Stimulated activated naive CD8-positive, alpha-beta T cell treated with anti-CD3 and anti-CD28 coated beads, Interleukin-15, Interleukin-2, amounts not matched to agents 100 U/mL and 50 U/mL, for 24 hours (primary cell): ENCODE results near the gene TGFB1I1.
"Not testable (repeated sequence)": the region's sequence is repeated elsewhere in the genome, so short reads cannot be mapped to it uniquely, and the experiment has no call there.

Source experiments
- ATAC-seq: fragments of 150-1000 bp; cut with Tn5 transposase; one replicate; pipeline ENCODE4 v1.10.0; 2021
- DNase-seq: peaks from one replicate; pipeline ENCODE4 v3.0.0; 2021

TGFB1I1 gene

DNA sequence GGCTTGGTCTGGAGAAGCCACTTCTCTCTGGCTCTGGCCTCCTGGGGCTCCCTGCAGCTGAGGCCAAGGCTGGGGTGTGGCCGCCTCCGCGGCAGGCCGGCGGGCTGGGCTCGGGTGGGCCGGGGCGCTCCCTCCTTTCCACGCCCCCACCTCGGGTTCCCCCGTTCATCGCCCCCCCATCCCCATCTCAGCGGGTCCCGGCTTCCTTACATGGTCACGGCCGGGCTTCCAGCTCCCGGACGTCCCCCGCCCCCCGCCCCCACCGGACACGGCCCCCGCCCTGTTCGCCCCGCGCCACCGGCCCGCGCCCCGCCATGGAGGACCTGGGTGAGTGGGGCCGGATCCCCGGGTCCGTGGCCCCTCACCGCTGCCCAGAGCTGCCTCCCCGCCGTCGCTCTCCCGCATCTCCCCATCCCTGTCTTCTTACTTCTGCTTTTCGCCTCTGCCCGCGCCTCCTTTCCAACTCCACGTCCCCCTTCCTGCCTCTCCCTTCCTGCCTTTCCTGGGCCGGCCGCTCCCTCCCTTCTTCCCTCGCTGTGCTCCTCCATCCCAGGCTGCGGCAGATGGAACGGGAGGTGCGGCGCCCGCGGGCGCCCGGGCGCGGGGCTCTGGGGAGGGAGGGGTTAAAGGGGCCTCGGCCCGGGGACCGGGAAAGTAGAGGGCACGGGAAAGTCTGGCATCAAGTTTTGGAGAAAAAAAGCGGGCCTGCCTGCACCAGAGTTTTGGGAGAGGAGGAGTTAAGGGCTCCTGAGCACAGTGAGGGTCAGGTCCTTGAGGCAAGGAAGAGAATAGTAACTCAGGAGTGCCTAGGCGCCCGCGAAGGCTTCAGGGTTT, at the start of gene TGFB1I1:
Gene TGFB1I1 (plus strand): TSS at position 278 of the 834 bp plus-strand sequence. CDS start 37 bp downstream, at position 315.
- DNase-seq = no peak
- no peak for ATAC-seq

DNA sequence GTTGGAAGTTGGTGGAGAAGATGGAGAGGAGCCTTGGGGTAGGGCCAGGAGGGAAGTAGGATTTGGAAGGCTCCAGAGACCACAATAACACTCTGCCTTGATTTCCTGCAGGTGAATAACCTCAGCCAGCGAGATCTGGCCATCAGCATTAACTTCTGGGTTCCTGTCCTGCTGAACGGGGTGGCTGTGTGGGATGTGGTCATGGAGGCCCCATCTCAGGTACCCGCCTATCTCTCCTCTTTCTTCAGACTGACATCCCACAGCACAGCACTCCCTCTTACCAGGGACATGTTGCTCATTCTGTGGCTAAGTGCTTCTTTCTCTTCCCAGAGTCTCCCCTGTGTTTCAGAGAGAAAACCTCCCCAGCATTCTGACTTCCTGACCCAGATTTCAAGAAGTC, 48.7 kb upstream of the TGFB1I1 start:
- ATAC-seq = no peak
- DNase-seq = no peak

- no peak for DNase-seq
- no peak for ATAC-seq
Observed at GRCh38 chr16:31423801-31424200, 48.2 kb upstream of the TGFB1I1 start.

GRCh38 chr16:31427441-31428278, 44.3 kb upstream of the TGFB1I1 start:
- DNase-seq = peak; percentile 56

GRCh38 chr16:31428279-31428597, 43.7 kb upstream of the TGFB1I1 start, which contains the start of gene COX6A2:
Gene COX6A2, minus strand, starts transcription at chr16:31428360. Its CDS starts 35 bp downstream, at chr16:31428325.
- ATAC-seq (no peak), DNase-seq (no peak)

More at GRCh38 chr16:31427441-31428278, 44.3 kb upstream of the TGFB1I1 start:
- ATAC-seq = no peak

DNA sequence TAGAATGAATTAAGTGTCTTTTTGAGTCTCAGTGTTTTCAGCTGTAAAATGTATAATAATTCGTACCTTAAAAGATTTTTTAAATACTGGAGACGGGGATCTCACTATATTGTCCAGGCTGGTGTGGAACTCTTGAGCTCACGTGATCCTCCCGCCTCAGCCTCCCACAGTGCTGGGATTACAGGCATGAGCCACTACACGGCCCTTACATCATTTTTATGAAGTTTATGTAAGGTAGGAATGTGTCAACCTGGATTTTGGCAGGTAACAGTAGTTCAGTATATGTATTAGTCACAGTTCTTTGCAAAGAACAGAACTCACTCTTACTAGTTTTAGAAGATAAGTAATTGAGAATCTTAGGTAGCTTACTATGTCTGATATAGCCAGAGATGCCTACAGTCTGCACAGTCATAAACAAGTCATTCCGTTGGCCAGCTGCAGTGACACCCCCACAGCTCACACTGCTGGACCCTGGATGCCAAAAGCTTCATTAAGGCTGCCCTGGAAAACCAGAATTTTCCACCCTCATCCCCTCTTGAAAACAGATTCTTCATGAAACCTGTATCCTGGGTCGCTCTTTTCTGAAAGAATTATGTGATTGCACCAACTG, 43.2 kb upstream of the TGFB1I1 start:
- ATAC-seq (no peak), DNase-seq (no peak)

GRCh38 chr16:31429314-31429713, 42.6 kb upstream of the TGFB1I1 start:
- no peak for ATAC-seq
- DNase-seq = no peak

DNA sequence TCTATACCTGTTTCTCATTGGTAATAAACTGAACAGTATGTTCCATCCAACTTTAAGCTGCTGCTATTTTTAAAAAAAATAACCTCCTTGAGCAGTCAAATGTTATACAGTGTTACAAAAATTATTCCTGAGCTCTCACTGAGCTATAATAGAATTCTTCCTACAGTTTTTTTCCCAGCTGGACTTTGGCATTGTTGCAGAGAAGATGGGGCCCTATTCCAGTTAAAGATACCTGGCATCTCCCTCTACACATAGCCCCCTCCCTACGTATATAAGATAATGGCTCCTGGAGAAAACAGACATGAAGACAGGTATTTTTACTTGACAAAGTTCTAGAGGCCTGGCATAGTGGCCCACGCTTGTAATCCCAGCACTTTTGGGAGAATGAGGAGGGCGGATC, 42.2 kb upstream of the TGFB1I1 start:
- ATAC-seq (no peak), DNase-seq (no peak)

DNA sequence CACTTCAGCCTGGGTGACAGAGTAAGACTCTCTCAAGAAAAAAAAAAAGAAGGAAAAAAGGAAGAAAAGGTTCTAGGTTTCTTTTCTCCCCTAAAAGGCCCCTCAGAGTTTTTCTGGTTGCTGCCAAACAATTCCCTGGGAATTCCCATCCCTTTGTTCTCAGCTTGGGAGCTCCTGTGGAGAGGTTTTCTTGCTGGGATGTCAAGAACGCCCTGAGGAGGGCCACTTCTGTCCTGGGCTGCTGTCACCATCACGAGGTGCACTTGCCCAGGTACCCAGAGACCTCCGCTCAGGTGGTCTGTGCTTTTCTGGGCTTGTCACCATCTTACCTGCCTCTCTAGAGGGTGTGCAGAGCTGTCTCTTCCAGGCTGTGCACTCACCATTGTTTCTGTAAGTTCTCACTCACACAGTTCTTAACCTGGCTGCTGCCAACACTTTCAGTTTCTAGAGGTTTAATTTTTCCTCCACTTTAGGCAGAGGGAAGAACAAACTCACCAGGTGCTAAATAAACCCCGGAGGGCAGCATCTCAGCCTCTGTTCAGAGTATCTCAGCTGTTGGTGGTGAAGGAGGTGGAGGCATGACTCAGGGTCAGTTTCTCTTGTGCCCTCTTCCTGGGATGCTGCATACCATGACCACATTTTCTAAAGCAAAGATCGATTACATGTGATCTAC, 41.4 kb upstream of the TGFB1I1 start:
- DNase-seq = no peak

DNA sequence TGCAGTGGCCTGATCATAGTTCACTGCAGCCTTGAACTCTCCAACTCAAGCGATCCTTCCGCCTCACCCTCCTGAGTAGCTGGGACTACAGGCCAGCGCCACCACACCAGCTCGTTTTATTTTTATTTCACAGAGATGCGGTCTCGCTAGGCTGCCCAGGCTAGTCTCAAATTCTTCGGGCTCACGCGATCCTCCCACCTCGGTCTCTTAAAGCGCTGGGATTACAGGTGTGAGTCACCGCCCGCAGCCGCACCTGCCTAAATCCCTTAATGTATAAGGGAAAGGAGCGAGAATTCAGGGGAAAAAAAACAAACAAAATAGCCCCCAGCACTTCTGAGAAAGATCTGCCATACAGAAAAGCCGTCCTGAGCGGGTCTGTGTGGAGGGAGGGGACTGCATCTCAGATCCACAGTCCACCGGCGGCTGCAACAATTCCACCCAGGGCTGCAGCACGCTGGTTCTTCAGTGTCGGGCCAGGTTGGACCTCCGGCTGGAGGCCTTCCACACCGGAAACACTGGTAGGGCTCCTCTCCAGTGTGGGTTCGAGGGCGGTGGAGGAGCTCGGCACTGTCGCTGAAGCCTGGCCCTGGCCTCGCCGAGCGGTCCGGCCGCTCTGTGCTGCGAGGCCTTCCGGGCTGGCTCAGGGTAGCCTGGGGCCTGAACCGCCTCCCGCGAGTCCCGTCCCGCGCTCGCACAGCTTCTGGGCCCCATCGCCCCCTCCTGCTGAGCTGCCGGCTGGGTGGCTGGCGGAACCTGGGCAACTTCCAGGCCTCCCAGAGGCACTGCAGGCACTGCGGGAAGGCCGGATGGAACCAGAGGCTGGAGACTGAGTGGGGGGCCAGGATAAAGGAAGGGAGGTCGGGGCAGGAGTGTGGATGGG, 36.4 kb upstream of the TGFB1I1 start:
- ATAC-seq = no peak

More for the DNA sequence above, 41.4 kb upstream of the TGFB1I1 start:
- ATAC-seq = peak; percentile 73

DNA sequence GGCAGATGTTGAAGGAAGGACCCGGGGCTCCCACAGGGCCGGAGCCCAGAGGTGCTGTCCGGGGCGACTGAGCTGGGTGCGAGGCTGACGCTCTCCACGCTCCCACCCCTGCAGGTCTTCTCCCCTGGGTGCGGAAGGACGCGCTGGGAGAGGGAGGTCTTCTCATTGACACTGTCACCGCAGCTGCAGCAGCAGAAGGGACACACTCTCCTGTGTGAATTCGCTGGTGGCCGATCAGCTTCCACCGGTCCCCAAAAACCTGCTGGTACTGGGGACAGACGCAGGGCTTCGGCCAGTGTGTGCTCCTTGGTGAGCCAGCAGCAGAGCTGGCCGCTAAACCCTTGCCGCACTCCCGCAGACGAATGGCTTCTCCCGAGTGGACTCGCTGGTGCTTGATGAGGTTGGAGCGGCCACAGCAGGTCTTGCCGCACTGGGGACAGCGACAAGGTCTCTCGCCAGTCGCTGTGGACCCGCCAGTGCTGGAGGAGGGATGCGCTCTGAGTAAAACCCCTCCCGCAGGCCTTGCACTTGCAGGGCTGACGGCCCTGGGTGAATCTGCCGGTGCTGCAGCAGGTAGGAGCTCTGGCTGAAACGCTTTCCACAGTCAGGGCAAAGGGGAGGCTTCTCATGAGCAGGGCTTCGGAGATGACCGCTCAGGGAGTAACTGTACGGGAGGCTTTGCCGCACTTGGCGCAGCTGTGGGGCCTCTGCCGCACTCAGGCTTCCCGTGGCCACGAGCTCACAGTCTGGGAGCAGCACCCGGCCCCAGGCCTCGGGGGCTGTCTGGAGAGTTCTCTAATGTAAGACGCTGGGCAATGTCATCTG, 35.5 kb upstream of the TGFB1I1 start:
- no peak for DNase-seq
- no peak for ATAC-seq

More for the DNA sequence above, 36.4 kb upstream of the TGFB1I1 start:
- no peak for DNase-seq

- DNase-seq (no peak), ATAC-seq (no peak)
Observed at GRCh38 chr16:31438414-31438813, 33.5 kb upstream of the TGFB1I1 start.

GRCh38 chr16:31439023-31439422, 32.9 kb upstream of the TGFB1I1 start:
- not testable (repeated sequence) for ATAC-seq, DNase-seq

DNA sequence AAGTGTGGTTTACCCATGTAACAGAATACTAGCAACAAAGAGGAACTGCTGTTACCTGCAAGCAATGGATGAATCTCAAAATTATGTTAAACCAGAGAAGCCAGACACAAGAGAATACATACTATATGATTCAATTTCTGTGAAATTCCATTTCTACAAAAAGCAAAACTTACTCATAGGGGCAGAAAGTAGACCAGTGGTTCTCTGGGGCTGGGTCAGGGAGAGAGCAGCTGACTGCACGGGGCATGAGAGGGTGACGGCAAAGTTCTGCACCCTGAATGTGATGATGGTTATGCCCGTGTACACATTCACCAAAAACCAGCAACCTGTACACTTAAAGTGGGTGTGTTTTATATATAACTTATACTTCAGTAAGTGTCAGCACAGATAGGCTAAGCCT, 32.4 kb upstream of the TGFB1I1 start:
- ATAC-seq (peak; percentile 33), DNase-seq (no peak)

DNA sequence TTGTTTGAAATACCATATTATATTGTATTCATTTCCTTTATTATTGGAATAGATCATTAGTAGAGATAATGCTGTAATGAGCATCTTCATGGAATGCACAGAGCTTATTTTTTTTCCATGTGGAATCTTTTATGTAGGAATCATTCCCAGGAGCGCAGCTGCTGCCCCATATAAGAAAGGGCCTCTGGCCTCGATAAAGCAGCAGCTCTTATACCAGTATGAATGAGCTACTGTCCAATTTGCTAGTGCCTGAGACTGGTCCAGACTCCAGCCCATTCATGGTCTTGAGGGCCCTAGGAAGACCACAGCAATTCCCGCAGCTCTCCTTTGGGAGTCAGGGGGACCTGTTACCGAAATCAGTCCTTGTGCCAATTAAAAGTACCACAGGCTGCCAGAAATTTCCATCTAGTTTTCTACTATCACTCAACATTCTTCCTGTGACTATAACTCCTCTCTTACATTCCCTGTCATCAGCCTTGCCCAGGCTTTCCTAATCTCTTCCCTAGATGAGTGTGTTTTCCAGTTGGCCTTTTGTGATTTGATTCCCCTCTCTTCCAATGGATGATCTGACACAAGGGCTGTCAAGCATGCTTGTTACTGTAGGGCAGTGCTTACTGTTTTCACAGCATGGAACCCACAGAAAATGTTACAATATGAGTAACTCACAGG, 31.3 kb upstream of the TGFB1I1 start:
- DNase-seq = no peak

GRCh38 chr16:31441956-31442355, 30.0 kb upstream of the TGFB1I1 start:
- ATAC-seq (no peak), DNase-seq (no peak)

More for the DNA sequence above, 31.3 kb upstream of the TGFB1I1 start:
- no peak for ATAC-seq

DNA sequence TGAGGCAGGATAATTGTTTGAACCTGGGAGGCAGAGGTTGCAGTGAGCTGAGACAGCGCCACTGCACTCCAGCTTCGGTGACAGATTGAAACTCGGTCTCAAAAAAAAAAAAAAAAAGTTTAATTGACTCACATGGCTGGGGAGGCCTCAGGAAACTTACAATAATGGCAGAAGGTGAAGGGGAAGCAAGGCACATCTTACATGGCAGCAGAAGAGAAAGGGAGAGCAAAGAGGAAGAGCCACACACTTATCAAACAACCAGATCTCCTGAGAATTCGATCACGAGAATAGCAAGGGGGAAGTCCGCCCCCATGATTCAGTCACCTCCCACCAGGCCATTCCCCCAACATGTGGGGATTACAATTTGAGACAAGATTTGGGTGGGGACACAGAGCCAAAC, 26.0 kb upstream of the TGFB1I1 start:
- not testable (repeated sequence) for ATAC-seq, DNase-seq

GRCh38 chr16:31451201-31451600, 20.8 kb upstream of the TGFB1I1 start:
- DNase-seq = no peak
- no peak for ATAC-seq

DNA sequence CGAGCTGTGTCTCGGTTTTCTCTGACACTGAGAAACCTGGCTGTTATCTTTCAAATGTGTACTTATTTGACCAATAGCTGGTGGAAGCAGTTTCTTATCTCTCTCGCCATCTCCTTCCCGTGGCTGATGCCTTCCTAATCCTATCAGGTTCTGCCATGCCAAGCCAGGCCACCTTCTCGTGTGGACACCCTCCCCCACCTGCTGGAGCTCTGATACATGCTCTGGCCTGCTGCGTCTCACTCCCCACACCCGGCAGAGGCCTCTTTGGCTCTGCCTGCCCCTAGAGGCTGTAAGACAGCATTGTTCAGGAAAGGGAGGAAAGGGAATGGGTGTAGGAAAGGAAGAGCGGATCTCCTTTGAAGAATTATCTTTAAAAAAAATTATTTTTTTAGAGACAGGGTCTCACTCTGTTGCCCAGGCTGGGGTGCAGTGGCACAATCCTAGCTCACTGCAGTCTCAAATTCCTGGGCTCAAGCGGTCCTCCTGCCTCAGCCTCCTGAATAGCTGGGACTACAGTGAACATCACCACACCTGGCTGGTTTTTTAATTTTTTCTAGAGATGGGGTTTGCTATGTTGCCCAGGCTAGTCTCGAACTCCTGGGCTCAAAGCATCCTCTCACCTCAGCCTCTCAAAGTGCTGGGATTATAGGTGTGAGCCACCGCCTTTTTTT, 20.1 kb upstream of the TGFB1I1 start:
- DNase-seq (no peak), ATAC-seq (no peak)
